Right cardiac atrium (tissue), 5 donors: ENCODE data around the gene SRC. TPM values are rescaled to one million over a fixed set of nuclear protein-coding genes. Genes with fewer than 3 reads are reported as not detected.

ENCODE experiments used
- ATAC-seq, 2 donors: fragments of 200-7000 bp; cut with Tn5 transposase; one replicate each; pipeline versions ENCODE4 v1.8.0 to v1.9.1; 2020; ENCODE audit warnings: moderate library complexity in 2 of 2, mild to moderate bottlenecking in 1 of 2
- DNase-seq, 3 donors: peaks; one replicate each; pipeline ENCODE4 v3.0.0-alpha.2; 2020
- H3K27ac ChIP-seq: one replicate; pipeline ENCODE4 v1.5.1; 2013; ENCODE audit warnings: mild to moderate bottlenecking, low read length, control low read depth, moderate library complexity
- H3K27me3 ChIP-seq: one replicate; pipeline ENCODE4 v1.6.1; 2013; ENCODE audit not compliant: control insufficient read depth, insufficient read depth
- H3K4me1 ChIP-seq: one replicate; pipeline ENCODE4 v1.6.1; 2013; ENCODE audit warnings: low read length; ENCODE audit not compliant: control insufficient read depth, insufficient read depth
- H3K4me3 ChIP-seq: one replicate; pipeline ENCODE4 v1.5.1; 2013; ENCODE audit warnings: low read length, control low read depth
- H3K9me3 ChIP-seq: one replicate; pipeline ENCODE4 v1.6.1; 2013; ENCODE audit warnings: low read length; ENCODE audit not compliant: control insufficient read depth
- WGBS: extraction: QIAGEN DNeasy Blood & Tissue Kit; methylation state at CpG from one replicate; pipeline ENCODE4 v1.1.7; 2013; 5-methylcytosine and 5-hydroxymethylcytosine counted together
- intact Hi-C, 4 donors: fragments of 100-400 bp; cut with DNase I; formaldehyde crosslinking; loops; one replicate each; pipeline versions ENCODE4 v1.11.0 to v1.14.0; 2022 to 2023
- polyA plus RNA-seq: library from polyadenylated mRNA; stranded (reverse); fragments of 200-250 nt; gene quantifications from one replicate; pipeline ENCODE4 v1.2.3, GENCODE V29; 2013
- total RNA-seq, 4 donors: library from RNA; stranded (reverse); fragmentation: NEBNext Ultra II Directional; extraction: Animal tissue kit (Norgen Biotek cat#: 25700); gene quantifications; one replicate each; pipeline ENCODE4 v1.2.1, GENCODE V29; 2021
- donor health status: healthy with polysubstance abuse.
- donor health status: DM: no; HTN: yes; CAD: no.
- donor health status: DM: no; HTN: no; CAD: no.
- donor health status: DM: no; HTN: yes; CAD: no; lungs with severe emphysema.
- donor health status: DM: yes; HTN: yes; CAD: no.

The SRC gene
- total and polyA plus RNA-seq, 5 donors: 9.5 to 14.0 (median 13.1) TPM

DNA sequence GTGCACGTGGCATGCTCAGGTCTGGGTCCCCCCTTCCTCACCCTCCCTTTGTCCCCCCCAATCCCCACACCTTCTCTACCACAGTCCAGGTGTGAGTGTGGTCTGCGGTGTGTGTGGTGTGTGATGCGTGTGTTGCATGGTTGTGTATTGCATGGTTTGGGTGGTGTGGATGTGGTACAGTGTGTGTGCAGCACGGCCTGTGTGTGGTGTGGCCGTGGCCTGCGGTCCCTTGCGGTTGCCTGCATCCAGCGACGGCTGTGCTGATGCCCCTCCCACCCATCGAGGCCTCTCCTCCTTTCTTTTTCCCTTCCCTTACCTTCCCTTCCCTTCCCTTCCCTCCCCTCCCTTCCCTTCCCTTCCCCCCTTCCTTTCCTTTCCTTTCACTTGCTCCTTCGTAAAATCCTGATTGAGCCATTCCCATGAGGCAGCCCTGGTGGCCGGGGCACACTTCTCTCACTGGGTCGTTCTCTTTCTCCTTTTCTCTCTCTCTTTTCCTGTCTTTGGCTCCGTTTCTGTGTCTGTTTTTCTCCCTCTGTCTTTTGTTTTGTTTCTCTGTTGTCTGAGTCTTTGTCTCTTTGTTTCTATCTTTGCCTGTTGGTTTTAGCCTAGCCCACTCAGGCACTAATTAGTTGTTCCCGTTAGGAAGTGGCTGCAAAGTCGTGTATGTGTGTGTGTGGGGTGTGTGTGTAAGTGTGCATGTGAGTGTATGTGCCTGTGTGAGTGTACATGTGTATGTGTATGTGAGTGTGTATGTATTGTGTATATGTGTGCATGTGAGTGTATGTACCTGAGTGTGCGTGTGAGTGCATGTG is 65.7 kb downstream of the SRC start:
- no peak overlapping the region for H3K4me3 ChIP-seq
- H3K27ac ChIP-seq: no peak overlapping the region
- no peaks in the 10 kb centered on the region for H3K27me3 ChIP-seq
- peaks cover under 1% of the 10 kb centered on the region for H3K4me1 ChIP-seq
- WGBS: 33% methylated on average over 17 of the region's 17 CpGs
- DNase-seq (peak in 2 of 3 donors; percentile 52 to 71), ATAC-seq (no peak)
- H3K9me3 ChIP-seq: no peaks in the 10 kb centered on the region
- intact Hi-C loops: no loop called here

- H3K4me1 ChIP-seq: no peaks in the 10 kb centered on the region
- DNase-seq (peak in 1 of 3 donors; percentile 16), ATAC-seq (no peak)
- H3K27me3 ChIP-seq: no peaks in the 10 kb centered on the region
- H3K4me3 ChIP-seq: no peak overlapping the region
- no peak overlapping the region for H3K27ac ChIP-seq
- H3K9me3 ChIP-seq: no peaks in the 10 kb centered on the region
- 49% methylated on average over 7 of the region's 7 CpGs for WGBS
- intact Hi-C loops: no loop called here
Observed at GRCh38 chr20:37413023-37413334, 67.0 kb downstream of the SRC start.

DNA sequence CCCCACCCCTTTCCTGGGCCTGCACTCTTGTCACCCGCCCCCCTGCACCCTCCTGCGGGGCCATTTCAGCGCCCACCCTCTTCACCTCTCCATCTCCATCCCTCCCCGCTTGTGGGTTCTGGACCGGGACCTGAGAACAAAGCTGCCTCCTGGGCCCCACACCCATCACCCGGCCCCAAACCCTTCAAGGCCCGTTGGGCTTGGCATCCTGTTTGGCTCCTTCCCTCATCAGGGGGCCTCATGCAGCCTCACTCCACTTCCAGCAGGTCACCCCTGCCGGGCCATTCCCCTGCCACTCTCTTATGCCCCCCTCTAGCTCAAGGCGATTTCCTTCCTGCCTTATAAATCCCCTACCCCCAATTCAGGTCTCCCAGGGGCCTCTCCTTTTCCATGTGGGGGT is 67.4 kb downstream of the SRC start:
- intact Hi-C loops: no loop called here
- ATAC-seq: no peak
- DNase-seq: peak in 1 of 3 donors; percentile 22
- Histone ChIP-seq H3K4me3 (no peak overlapping the region), H3K27me3 (no peaks in the 10 kb centered on the region), H3K27ac (no peak overlapping the region), H3K4me1 (no peaks in the 10 kb centered on the region), H3K9me3 (no peaks in the 10 kb centered on the region)
- 54% methylated on average over 9 of the region's 9 CpGs for WGBS

DNA sequence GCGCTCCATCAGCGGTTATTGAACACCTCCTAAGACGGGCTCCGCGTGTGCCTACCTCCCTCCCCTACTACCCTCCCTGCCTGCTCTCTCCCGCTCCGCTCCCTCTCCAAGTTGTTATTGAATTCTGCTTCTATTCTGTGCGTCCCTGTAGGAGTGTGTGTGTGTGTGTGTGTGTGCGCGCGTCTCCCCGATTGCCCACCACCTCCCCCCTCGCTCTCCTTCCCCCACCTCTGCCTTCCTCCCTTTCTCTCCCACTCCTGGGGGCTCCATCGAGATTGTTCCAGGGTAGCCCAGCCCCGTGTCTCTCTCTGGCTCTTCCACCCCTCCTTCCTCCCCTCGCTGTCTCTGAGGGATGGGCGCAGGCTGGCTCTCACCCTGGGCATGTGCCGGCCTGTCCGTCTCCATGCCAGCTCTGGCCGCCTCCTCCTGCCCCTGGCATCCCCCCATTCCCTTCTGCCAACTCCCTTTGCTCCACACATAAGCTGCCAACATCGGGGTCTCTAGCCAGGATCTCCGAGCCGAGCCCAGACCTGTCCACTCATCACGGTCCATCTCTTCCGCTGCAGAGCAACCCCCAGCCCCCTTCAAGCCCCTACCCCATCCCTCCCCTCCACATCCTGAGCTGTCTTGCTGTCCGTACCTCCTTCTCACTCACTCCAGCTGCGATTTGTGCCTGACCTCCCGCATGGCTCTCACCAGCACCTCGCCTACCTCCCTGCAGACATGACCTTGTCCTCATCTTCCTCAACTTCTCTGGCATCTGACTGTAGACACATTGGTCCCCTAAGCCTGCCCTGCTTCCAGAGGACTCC is 68.5 kb downstream of the SRC start:
- DNase-seq (peak in 1 of 3 donors; percentile 18), ATAC-seq (no peak)
- Histone ChIP-seq H3K27ac (no peak overlapping the region), H3K4me3 (no peak overlapping the region), H3K9me3 (no peaks in the 10 kb centered on the region), H3K4me1 (no peaks in the 10 kb centered on the region), H3K27me3 (no peaks in the 10 kb centered on the region)
- intact Hi-C loops: no loop called here
- 34% methylated on average over 29 of the region's 29 CpGs for WGBS

- WGBS: 84% methylated on average over 30 of the region's 30 CpGs
- intact Hi-C loops: no loop called here
- H3K4me1 ChIP-seq: no peaks in the 10 kb centered on the region
- ATAC-seq: no peak
- peak in 2 of 3 donors; percentile 30 to 39 for DNase-seq
- H3K27ac ChIP-seq: no peak overlapping the region
- no peaks in the 10 kb centered on the region for H3K27me3 ChIP-seq
- H3K4me3 ChIP-seq: no peak overlapping the region
- no peaks in the 10 kb centered on the region for H3K9me3 ChIP-seq
Observed at GRCh38 chr20:37415118-37416085, 69.5 kb downstream of the SRC start.

DNA sequence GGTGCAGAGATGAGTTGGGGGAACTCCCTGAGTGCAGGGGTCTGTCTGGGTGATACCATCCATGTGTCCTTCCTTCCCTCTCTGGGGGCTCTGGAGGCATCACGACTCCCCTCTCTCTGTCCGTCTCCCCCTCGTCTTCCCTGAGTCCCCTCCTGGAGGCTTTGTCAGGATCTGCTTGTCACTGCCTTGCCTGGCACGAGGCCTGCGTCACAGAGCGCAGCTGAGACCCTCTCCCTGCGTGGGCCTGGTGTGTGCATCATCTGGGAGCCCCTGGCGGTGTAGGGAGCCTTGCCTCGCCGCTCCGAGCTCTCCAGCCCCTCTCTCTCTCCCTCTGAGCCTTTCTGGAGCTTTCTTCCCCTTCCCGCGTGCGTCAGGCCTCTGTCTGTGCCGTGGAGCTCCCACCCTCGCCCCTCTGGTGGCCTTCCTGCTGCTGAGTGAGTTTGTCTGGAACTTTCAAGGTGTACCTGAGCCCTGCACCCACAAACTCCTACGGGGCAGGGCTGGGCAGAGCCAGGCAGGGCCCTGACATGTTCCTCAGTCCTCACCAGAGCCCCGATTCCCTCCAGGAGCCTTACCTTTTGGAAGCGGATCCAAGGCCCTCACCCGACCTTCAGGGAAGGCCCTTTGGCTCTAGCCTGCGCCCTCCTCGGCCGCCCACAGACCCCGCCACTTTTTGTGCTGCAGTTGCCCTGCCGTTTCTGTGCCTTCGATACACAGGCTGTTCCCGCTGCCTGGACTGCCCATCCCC is 70.3 kb downstream of the SRC start:
- no peaks in the 10 kb centered on the region for H3K4me1 ChIP-seq
- no peaks in the 10 kb centered on the region for H3K27me3 ChIP-seq
- H3K4me3 ChIP-seq: no peak overlapping the region
- intact Hi-C loops: no loop called here
- ATAC-seq (no peak), DNase-seq (peak in 1 of 3 donors; percentile 32)
- 91% methylated on average over 27 of the region's 27 CpGs for WGBS
- no peaks in the 10 kb centered on the region for H3K9me3 ChIP-seq
- H3K27ac ChIP-seq: no peak overlapping the region

GRCh38 chr20:37416848-37417616 is 71.1 kb downstream of the SRC start:
- Histone ChIP-seq H3K27me3 (no peaks in the 10 kb centered on the region), H3K4me3 (no peak overlapping the region), H3K4me1 (no peaks in the 10 kb centered on the region), H3K27ac (no peak overlapping the region), H3K9me3 (no peaks in the 10 kb centered on the region)
- WGBS: 82% methylated on average over 22 of the region's 22 CpGs
- ATAC-seq: no peak
- intact Hi-C loops: no loop called here
- no peak for DNase-seq

- H3K4me1 ChIP-seq: no peaks in the 10 kb centered on the region
- no peaks in the 10 kb centered on the region for H3K9me3 ChIP-seq
- intact Hi-C loops: no loop called here
- H3K27me3 ChIP-seq: no peaks in the 10 kb centered on the region
- ATAC-seq (no peak), DNase-seq (no peak)
- no peak overlapping the region for H3K4me3 ChIP-seq
- H3K27ac ChIP-seq: no peak overlapping the region
- WGBS: 45% methylated on average over 22 of the region's 22 CpGs
Observed at GRCh38 chr20:37417617-37418467, 71.9 kb downstream of the SRC start.

- H3K27me3 ChIP-seq: no peaks in the 10 kb centered on the region
- WGBS: 42% methylated on average over 2 of the region's 2 CpGs
- H3K4me1 ChIP-seq: no peaks in the 10 kb centered on the region
- no peak for DNase-seq
- intact Hi-C loops: no loop called here
- no peak overlapping the region for H3K27ac ChIP-seq
- no peak overlapping the region for H3K4me3 ChIP-seq
- no peak for ATAC-seq
- no peaks in the 10 kb centered on the region for H3K9me3 ChIP-seq
Observed at GRCh38 chr20:37418591-37419109, 72.7 kb downstream of the SRC start.
